ENCODE measurements around the gene ADAR.

The ADAR gene

GRCh38 chr1:154589780-154590179 is 18.2 kb downstream of the ADAR start:
- FAIRE-seq = no peak
- no peak for DNase-seq (ENCODE audit: extremely low spot score, insufficient read length, low read depth)

GRCh38 chr1:154586641-154587040 is 21.3 kb downstream of the ADAR start:
- FAIRE-seq (no peak), DNase-seq (ENCODE audit: extremely low spot score, insufficient read length, low read depth) (no peak)

- DNase-seq (ENCODE audit: extremely low spot score, insufficient read length, low read depth) (no peak), FAIRE-seq (no peak)
These were observed 21.8 kb downstream of the ADAR start for GRCh38 chr1:154586231-154586630.

- no peak for DNase-seq (ENCODE audit: extremely low spot score, insufficient read length, low read depth)
- peak; percentile 55 for FAIRE-seq
These were observed 23.6 kb downstream of the ADAR start for GRCh38 chr1:154584267-154584994.

GRCh38 chr1:154583773-154584172 is 24.2 kb downstream of the ADAR start:
- FAIRE-seq (no peak), DNase-seq (ENCODE audit: extremely low spot score, insufficient read length, low read depth) (no peak)

GRCh38 chr1:154582885-154583284 is 25.1 kb downstream of the ADAR start:
- no peak for FAIRE-seq
- DNase-seq (ENCODE audit: extremely low spot score, insufficient read length, low read depth) = no peak

- FAIRE-seq (no peak), DNase-seq (ENCODE audit: extremely low spot score, insufficient read length, low read depth) (no peak)
These were observed 26.2 kb downstream of the ADAR start for GRCh38 chr1:154581766-154582165.

GRCh38 chr1:154579374-154579773 is 28.6 kb downstream of the ADAR start:
- FAIRE-seq = no peak

GRCh38 chr1:154578058-154578418 is 29.9 kb downstream of the ADAR start:
- FAIRE-seq (no peak), DNase-seq (ENCODE audit: extremely low spot score, insufficient read length, low read depth) (no peak)

More at GRCh38 chr1:154579374-154579773, 28.6 kb downstream of the ADAR start:
- DNase-seq (ENCODE audit: extremely low spot score, insufficient read length, low read depth) = no peak

GRCh38 chr1:154577346-154578057 is 30.5 kb downstream of the ADAR start:
- DNase-seq (ENCODE audit: extremely low spot score, insufficient read length, low read depth) = no peak
- no peak for FAIRE-seq

GRCh38 chr1:154575951-154576566 is 31.9 kb downstream of the ADAR start:
- DNase-seq (ENCODE audit: extremely low spot score, insufficient read length, low read depth) (no peak), FAIRE-seq (no peak)

GRCh38 chr1:154575147-154575927 is 32.6 kb downstream of the ADAR start:
- FAIRE-seq (no peak), DNase-seq (ENCODE audit: extremely low spot score, insufficient read length, low read depth) (no peak)

GRCh38 chr1:154574716-154575115 is 33.3 kb downstream of the ADAR start:
- FAIRE-seq (no peak), DNase-seq (ENCODE audit: extremely low spot score, insufficient read length, low read depth) (no peak)

GRCh38 chr1:154573168-154573510 is 34.8 kb downstream of the ADAR start:
- DNase-seq (ENCODE audit: extremely low spot score, insufficient read length, low read depth) (no peak), FAIRE-seq (no peak)

GRCh38 chr1:154572468-154573167 is 35.4 kb downstream of the ADAR start:
- FAIRE-seq = no peak
- no peak for DNase-seq (ENCODE audit: extremely low spot score, insufficient read length, low read depth)

- DNase-seq (ENCODE audit: extremely low spot score, insufficient read length, low read depth) = no peak
- FAIRE-seq = no peak
These were observed 36.1 kb downstream of the ADAR start for GRCh38 chr1:154571964-154572288.

- no peak for FAIRE-seq
- DNase-seq (ENCODE audit: extremely low spot score, insufficient read length, low read depth) = no peak
These were observed 36.6 kb downstream of the ADAR start for GRCh38 chr1:154571244-154571963.

- DNase-seq (ENCODE audit: extremely low spot score, insufficient read length, low read depth) = no peak
- FAIRE-seq = no peak
These were observed 39.7 kb downstream of the ADAR start for GRCh38 chr1:154568157-154568815.
